Measurements from ENCODE around the gene MTMR12. TPM values are rescaled to one million over a fixed set of nuclear protein-coding genes. Genes with fewer than 3 reads are reported as not detected.

The MTMR12 gene
- total and polyA plus RNA-seq, 2 of the 8 experiments (the other 6 are each of a cell fraction or from before 2014, with no cell fraction given) = 19.1 to 59.3 TPM

DNA sequence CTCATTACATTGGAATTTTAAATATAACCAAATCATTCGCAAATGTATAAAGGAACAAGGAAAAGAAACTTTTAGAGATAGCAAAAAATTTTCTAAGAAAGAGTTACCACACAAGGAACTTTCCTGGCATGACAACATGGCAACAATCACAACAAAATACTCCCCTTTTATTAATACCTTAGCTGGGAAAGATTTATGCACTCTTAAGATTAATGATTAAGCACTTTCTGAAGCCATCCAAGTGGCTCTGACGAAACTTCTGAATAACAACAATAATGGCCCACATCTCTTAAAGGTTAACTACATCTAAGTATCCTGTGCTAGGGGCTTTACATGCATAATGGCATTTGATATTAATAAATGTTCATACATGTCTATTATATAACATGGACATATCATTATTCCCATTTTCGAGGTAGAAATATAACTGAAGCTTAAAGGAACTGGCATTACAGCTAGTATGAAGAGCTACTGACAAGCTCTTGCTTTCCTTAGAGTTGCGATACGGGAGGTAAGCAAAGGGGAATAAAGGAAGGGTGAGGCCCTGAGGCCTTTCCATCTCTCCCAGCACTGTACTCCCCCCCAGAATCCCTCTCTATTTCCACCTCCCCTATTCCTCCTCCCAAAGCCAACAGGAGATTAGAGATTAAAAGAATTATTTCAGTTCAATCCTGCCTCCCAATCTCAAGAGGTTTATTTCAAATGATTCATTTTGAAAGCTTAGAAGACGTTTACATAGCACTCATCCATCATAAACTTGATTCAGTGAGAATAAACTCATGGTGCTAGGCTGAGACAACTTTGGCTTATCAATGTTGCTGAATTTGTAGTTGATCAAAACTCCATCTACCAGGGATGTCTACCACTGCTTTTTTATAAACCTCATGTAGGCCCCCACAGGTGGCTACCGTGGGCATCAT is 9.6 kb downstream of the MTMR12 start:
- FAIRE-seq = no peak
- no peak overlapping the region for H4K5ac ChIP-seq (ENCODE audit: insufficient read length, low read depth, low read length)
- 80% methylated on average over 7 of the region's 7 CpGs; no CpG with 5 or more reads in 1 of the 2 experiments for WGBS, 2 experiments (ENCODE audit: extremely low coverage in 1 of 2, insufficient coverage in 1 of 2, insufficient read length in 1 of 2, insufficient replicate concordance in 2 of 2, low coverage in 1 of 2, low lambda C conversion rate in 2 of 2, missing lambda C conversion rate in 1 of 2)
- no peak overlapping the region for H3K27ac ChIP-seq (ENCODE audit: low read depth, low read length)
- no peak overlapping the region for H2BK20ac ChIP-seq (ENCODE audit: low read length)
- H4K20me1 ChIP-seq (replicated peaks in 1 of 2; ENCODE audit: control insufficient read depth in 1 of 2, insufficient read depth in 2 of 2, low read length in 2 of 2) = peaks cover 4 to 32% of the 10 kb centered on the region in 2 experiments
- 0 out of 8 replicates have a peak overlapping the region, but pooled peaks of 1 of the 4 experiments have one; percentile 3 for H3K4me3 ChIP-seq (ENCODE audit: extremely low read depth in 1 of 4, insufficient read depth in 2 of 4, low read depth in 3 of 4, low read length in 4 of 4)
- no peaks in the 10 kb centered on the region for H3K36me3 ChIP-seq (ENCODE audit: control insufficient read depth in 2 of 4, insufficient read depth in 4 of 4, low read length in 3 of 4)
- H2BK120ac ChIP-seq (replicated peaks; ENCODE audit: low read depth, low read length) = no peak overlapping the region
- no peak overlapping the region for H2BK5ac ChIP-seq (ENCODE audit: low read depth, low read length)
- H3K4me1 ChIP-seq (replicated peaks in 1 of 4; ENCODE audit: control insufficient read depth in 3 of 4, insufficient read depth in 4 of 4, low read length in 3 of 4) = peaks cover 1 to 11% (median 10%) of the 10 kb centered on the region in 4 experiments; a peak in 5 of 7 replicates
- H2AFZ ChIP-seq (ENCODE audit: low read length) = no peak overlapping the region
- H3K27me3 ChIP-seq (replicated peaks in 1 of 4; ENCODE audit: control insufficient read depth in 3 of 4, extremely low read depth in 1 of 4, insufficient read depth in 3 of 4, low read length in 3 of 4) = no peaks in the 10 kb centered on the region
- no peak overlapping the region for H2BK15ac ChIP-seq (ENCODE audit: low read length)
- DNase-seq (ENCODE audit: low read depth in 1 of 2, low spot score in 2 of 2) = no peak
- H3K23ac ChIP-seq (ENCODE audit: insufficient read length) = no peak overlapping the region
- no peak overlapping the region for H4K91ac ChIP-seq (replicated peaks; ENCODE audit: insufficient read length, low read length)
- H3K79me2 ChIP-seq (ENCODE audit: control insufficient read depth in 1 of 2, insufficient read depth in 2 of 2, low read length in 2 of 2) = peaks cover 41 to 98% of the 10 kb centered on the region in 2 experiments
- ChIA-PET POLR2A (ENCODE audit: partially characterized antibody) (no interaction called here), CTCF (ENCODE audit: partially characterized antibody) (interaction anchor here (0.9 to 1.2 kb wide), 4 partner anchors 16 to 310 kb away, joined by 3 to 4 read pairs (median 4); no protein-coding TSS in a partner anchor)
- H2BK12ac ChIP-seq (ENCODE audit: low read depth, low read length) = no peak overlapping the region
- no peak overlapping the region for H3K18ac ChIP-seq (ENCODE audit: extremely low read depth, low read length)
- H3K14ac ChIP-seq (ENCODE audit: insufficient read length) = no peak overlapping the region
- no peak overlapping the region for H3K4ac ChIP-seq (replicated peaks; ENCODE audit: insufficient read length, low read depth, low read length)
- H3K79me1 ChIP-seq (ENCODE audit: low read depth, low read length) = peaks cover 4% of the 10 kb centered on the region
- TF ChIP-seq CHD1 (IDR thresholded peaks at IDR 0.05; ENCODE audit: low read depth, low read length) = no peak
- TF ChIP-seq NRF1 (IDR thresholded peaks at IDR 0.05; ENCODE audit: low read depth, low read length) = peak; percentile 7; the same call in 1 of the 2 replicates
- no peaks in the 10 kb centered on the region; the same call in 1 of the 2 replicates for H3K23me2 ChIP-seq (ENCODE audit: low read depth, low read length)
- peak overlapping the region in 1 of 2 experiments; percentile 28; a peak in 2 of 4 replicates for H3K4me2 ChIP-seq (ENCODE audit: insufficient read depth in 1 of 2, low read depth in 2 of 2, low read length in 2 of 2)
- no peak overlapping the region for H3K9ac ChIP-seq (replicated peaks in 1 of 4; ENCODE audit: extremely low read depth in 1 of 4, low read depth in 3 of 4, low read length in 3 of 4)
- H3K56ac ChIP-seq (replicated peaks; ENCODE audit: insufficient read length, low read depth, low read length) = no peak overlapping the region
- no peak overlapping the region for H4K8ac ChIP-seq (ENCODE audit: extremely low read depth, insufficient read depth, low read length)
- no peaks in the 10 kb centered on the region for H3K9me3 ChIP-seq (ENCODE audit: insufficient read depth in 2 of 2, low read depth in 1 of 2, low read length in 1 of 2)
- no peak overlapping the region for H2AK5ac ChIP-seq (ENCODE audit: low read depth, low read length)

Data from H1 (cell line).